ENCODE data around the gene DLX4.

Gene DLX4

DNA sequence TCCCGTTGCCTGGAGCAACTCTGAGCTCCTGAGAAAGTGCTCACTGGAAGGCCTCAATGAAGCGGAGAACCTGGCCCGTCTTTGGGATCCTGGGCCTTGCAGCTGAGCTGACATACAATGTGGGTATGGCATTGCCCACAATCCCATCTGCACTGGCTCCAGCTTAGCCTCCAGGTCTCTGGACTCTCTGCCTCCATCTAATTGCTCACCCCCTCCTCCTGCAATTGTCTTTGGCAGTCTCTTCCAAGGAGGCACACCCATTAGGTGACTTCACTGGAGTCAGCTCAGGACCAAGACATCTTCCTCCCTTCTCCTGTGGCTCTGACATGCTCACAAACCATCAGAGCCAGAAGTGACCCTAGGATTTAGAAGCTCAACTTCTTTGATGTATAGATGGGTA, 1.5 kb downstream of the DLX4 start:
- FAIRE-seq, result no peak

DNA sequence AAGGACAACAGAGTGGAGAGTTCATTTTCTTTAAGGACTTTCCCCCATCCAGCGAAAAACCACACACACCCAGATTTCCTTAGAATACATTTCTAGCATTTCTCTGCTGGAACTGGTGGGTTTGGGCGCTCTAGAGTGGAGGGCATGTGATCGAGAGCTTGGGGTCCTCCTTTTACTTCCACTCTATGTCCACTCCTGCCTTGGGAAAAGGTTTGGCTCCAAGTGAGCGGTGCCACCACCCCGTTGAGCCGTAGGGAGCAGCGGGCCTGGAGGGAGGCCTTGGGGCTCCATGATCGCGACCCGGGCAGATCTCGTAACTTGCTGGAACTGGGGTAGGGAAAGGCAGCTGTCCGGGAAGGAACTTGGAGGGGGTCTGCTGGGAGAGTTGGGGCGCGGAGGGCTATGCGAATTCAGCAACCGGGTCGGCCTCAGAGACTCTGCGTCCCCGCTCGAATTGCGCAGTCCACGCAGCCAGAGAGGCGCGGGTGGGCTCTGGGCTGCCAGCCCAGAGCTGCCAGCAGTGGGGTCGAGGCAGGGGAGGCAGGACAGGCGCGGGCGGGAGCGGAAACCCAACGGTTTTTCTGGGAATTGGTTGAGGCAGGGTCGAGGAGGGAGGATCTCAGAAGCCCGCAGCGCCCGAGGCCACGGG, 2.3 kb downstream of the DLX4 start:
- FAIRE-seq, result no peak

DNA sequence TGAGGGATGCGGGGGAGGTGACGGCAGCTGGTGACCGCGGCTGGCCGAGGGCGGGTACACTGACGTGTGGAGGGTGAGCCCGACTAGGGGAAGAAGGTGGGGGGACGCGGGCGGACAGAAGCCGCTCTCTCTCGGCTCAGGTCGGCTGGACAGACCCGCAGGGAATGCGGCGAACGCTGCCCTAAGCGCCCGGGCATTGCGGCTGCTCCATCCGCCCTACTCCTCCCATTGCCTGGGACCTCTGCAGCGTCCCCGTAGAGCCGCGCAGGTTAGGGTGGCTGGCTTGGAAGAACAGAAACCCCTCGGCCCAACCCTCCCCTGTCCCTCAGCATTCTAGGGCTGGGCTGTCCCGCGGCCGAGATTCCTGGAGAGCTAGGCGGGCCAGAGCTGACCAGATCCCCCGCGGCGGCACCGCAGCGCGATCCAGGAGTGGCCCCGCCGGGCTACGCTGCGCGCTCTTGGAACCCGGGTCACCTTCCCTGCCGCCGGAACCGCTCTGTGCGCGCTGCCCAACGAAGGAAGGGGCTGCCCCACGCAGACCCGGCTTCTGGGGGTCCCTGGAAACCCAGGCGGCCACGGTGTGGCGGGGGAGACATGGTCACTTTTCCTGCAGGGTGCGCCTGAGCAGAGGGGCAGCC, 3.0 kb downstream of the DLX4 start:
- FAIRE-seq, result no peak

DNA sequence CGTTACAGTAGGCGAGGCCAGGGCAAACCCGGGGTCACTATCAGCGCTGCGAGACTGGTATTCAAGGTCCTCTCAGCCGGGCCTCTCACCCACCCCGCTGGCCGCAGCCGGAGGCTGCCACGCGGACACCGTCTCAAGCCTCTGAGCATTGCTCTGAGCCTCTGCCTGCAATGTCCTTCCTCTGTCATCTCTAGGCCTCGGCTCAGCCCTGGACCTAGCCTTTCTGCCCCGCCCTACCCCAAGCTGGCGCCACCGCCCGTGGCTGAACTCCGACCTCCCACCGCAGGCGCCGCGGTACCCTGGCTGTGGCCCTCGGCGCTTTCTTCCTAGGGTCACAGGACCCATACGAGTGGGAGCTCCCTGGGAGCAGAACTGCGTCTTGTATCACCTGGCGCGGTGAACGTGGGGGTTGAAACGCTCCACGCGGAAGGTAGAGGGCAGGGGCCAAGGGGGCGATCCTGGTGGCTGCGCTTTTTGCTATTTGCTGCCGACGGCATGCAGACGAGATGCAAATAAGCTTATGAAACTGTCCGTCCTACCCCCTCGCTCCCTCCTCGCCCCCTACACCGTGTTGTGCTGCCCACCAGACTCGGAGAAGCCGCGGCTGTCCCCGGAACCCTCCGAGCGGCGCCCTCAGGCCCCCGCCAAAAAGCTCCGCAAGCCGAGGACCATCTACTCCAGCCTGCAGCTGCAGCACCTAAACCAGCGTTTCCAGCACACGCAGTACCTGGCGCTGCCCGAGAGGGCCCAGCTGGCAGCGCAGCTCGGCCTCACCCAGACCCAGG, 3.7 kb downstream of the DLX4 start:
- FAIRE-seq, result no peak

DNA sequence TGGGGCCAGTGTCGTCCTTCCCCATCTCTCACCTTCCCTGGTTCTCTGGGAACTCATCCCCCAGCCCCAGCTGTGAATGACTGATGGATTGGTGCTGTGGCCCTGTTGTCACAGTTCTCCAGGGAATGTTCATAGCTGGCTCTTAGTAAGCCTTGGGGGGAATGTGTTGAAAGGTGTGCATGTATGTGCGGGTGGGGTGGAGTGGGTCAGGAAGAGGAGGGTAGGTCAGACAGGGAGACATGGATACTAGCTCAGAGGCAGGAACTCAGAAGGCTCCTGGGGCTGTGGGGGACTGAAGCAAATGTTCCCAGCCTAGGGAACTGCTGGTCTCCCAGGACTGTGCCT, 4.3 kb downstream of the DLX4 start:
- no peak for FAIRE-seq

DNA sequence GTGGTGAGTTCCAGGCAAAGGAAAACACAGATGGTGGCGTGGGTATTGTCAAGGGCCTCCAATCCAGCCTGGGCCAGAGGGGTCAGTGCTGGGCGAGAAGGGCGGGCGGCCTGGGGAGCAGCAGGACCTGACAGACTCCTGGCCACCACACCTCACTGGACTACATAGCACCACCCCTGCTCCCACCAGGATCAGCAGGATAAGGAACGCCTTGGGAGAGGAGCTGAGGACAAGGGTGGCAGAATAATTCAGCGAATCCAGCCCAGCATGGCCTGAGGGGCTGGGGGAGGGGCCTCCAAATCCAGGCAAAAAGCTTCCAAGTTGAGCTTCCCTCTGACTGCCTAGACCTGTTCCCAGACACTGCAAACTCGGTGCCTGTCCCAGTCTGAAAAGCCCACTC, 6.5 kb downstream of the DLX4 start:
- FAIRE-seq, result no peak

DNA sequence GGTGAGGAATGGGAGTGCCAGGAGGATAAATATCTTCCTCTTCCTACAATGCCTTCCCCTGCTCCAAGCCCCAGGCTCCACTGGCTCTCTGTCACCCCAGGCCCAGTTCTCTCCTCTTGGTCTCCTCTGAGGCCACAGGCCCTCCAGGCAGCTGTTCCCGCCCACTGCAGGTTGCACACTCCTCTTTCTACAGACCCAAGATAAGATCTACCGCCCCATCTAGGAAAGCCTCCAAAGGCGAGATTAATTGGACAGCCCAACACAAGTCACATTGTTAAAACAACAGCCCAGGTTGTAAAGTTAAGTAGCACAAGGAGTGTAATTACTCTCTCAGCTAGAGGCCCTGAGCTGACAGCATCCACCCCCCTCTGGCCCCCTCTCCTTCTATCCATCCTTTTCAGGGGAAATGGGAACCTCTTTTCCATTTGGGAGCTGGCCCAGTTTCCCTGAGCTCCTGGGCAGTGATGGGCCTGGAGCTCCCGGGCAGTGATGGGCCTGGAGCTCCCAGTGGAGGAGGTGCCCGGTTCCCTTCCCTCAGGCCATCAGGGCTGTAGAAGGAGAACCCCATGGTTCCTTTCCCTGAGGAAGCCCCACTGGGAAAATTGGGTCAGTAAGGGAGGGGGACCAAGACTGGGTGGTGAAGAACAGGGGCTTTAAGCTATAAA, 7.3 kb downstream of the DLX4 start:
- FAIRE-seq, result peak; percentile 97

DNA sequence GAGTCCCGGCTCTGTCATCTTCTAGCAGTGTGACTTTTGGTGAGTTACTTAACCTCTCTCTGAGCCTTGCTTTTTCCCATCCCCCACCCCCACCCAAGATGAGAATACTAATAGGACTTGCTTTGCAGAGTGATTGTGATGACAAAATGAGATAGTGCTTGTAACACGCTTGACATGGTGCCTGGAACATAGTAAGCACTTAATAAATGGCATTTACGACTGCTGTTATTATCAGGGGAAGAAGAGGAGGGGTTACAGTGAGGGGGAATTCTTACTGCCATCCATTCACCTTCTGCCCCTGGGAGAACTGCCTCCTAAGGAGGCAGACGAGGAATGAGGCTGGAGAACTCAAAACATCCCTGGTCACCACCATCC, 7.8 kb downstream of the DLX4 start:
- FAIRE-seq, result peak; percentile 88

DNA sequence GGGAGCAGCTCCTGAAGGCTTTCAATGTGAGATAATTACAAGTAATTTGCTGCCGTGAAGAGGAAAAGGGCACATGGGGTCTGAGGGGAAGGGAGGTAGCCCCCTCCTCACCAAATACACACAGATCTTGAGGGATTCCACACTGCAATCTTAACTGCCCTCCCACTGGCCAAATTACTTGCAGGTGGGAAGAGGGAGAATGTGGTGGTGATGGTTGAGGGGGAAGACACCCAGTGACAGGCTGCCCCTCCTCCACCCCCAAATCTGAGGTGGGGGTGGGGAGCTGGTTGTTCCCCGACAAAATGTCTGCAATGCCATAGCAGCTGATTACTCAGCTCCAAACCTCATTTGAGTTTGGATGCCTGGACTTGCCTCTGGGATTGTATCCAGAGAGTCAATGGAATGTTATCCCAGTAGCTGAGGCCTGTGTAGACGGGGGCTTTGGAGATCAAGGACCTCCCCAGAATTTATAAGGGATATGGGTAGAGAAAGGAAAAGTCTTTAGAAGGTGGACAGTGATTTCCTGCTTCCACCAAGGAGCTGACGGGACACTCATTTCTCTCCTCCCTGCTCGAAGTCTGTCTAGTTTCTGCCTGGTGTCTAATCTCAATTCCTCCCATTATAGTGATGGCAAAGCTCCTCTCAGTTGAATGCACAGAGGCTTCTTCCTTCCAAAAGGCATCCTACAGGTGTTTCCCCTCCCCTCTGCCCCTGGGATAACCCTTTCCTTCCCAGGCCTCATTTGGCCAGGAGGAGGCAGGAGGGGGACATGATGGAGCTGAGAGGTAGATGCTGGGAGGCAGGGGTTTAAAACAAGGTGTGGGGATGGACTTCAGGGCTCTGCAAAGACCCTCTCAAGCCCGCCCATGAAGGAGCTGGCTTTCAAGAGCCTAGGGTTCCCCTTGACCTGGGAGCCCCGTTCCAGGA, 8.7 kb downstream of the DLX4 start:
- peak; percentile 71 for FAIRE-seq

DNA sequence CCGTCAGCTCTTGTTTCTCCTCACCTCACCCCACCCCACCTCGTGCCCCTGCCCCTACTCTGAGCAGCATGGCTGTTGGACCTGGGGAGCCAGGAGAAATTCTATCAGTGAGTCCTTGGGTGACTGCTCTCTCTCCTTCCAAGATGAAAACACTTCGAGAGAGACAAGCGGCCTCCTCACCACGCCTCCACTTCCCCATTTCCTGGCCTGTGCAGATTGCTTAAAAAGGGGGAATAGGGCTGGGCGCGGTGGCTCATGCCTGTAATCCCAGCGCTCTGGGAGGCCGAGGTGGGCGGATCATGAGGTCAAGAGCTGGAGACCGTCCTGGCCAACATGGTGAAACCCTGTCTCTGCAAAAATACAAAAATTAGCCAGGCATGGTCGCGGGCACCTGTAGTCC, 9.5 kb downstream of the DLX4 start:
- no peak for FAIRE-seq

DNA sequence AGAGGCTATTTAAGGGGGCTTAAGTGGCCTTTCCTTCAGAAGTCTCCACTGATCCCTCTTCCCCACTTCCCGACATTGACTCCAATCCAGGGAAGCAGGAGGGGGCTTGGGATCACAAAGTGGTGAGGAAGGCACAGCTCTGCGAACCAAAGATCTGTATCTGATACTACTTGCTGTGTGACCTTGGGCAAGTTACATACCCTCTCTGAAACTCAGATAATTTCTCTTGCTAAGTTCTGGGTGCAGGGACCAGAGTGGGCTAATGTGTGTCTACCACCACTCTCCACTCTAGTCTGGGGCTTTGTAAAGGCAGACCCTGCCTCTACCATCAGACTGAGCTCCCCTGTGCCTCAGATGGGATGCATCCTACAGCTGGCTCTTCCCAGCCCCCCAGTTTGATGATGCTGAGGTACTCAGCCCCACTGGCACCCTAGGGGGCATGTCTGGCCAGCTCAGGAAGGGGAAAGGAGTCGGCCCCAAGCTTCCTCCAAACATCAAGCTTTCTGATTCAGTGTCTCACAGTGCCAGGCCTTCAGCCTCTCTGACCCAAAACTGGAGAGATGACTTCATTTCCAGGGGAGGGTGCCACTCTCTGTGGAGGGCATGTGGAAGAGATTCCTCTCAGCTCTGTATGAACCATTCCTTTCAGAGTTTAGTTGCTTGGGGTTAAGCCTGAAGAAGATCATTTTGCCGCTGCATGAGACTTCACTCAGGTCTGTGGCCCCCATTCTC, 10.9 kb downstream of the DLX4 start:
- no peak for FAIRE-seq

DNA sequence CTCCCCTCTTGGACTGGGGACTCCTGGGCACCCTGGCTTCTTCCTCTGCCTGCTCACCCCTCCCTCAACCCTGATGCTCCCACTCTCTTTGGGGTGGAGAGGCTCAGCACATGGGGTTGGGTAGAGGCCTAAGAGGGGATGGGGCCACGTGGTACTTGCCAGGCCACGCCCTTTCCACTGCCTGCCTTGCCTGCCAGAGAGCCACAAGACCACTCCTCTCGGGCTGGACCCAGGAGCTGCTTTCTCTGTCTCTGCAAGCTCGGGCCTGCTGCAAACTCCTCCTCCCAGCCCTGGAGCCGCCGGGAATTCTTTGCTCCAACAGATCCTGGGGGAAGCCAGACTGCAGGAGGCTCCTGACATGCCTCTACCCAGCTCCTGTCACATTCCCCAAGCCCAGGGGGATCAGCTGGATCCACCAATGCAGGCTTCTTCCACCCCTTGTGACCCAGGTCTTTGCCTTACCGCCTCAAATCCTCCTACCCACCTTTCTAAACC, 11.8 kb downstream of the DLX4 start:
- FAIRE-seq, result peak; percentile 97

DNA sequence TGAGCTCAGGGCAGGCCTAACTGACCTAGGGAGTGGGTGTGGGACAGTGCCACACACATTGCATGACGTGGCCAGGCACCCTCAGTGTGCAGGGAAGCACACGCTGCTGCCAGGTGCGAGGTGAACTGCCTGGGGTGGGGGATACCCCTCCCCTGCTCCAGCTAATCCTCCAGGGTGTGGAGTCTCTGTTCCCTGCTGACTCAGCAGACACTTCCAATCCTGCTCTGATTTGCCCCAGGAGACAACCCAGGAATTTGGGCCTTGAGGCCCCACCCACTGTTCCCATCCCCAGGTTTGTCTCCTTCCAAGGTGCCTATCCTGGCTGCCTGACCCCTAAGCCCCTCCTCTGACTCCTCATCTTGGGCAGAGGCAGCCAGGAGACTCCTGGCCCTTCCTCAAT, 15.3 kb downstream of the DLX4 start:
- no peak for FAIRE-seq

DNA sequence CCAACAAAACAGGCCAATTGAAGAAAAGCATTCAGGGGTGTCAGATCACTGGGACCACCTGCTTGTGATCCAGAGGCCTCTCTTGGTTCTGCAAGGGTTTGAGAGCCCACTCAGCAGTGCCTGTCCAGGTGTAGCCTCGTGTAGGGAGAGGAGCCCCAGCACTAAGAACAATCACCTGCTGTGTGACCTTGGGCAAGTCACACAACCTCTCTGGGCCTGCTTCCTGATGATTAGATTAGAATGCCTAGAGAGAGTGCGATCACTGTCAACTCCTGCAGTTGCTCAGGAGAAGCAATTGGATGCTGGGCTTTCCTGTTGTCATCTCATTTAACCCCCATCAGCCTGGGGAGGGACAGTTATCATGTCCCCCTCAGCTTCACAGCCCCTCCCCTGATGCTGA, 15.8 kb downstream of the DLX4 start:
- no peak for FAIRE-seq

DNA sequence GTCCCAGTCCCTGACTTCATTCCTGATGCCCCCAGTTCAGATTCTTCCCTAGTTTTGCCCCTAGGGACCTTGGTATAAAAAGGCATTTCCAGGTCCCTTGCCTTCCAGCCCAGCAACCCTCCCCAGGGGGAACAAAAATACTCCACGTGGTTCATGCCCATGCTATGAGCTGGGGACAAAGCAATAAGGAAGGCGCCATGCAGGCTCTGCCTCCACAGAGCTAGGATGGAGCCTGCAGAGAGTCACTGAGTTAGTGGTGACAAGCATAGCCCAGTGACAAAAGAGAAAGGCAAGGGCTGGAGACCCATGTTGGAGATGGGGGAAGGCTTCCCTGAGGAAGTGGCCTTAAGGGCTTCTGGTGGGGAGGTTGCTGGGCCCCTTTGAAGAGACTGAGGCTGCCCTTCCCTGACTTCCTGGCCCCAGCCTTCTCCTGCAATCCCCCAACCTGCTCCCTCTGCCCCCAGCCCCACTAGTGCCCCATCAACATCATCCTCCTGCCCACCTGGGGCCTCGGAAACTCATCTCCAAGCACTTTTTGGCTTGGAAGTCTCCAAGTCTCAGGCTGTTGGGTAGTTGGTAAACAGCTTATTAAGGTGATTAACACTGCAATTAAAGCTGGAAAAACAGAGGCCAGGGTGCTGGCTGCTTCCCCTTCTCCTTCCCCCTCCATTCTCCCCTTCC, 16.5 kb downstream of the DLX4 start:
- no peak for FAIRE-seq

DNA sequence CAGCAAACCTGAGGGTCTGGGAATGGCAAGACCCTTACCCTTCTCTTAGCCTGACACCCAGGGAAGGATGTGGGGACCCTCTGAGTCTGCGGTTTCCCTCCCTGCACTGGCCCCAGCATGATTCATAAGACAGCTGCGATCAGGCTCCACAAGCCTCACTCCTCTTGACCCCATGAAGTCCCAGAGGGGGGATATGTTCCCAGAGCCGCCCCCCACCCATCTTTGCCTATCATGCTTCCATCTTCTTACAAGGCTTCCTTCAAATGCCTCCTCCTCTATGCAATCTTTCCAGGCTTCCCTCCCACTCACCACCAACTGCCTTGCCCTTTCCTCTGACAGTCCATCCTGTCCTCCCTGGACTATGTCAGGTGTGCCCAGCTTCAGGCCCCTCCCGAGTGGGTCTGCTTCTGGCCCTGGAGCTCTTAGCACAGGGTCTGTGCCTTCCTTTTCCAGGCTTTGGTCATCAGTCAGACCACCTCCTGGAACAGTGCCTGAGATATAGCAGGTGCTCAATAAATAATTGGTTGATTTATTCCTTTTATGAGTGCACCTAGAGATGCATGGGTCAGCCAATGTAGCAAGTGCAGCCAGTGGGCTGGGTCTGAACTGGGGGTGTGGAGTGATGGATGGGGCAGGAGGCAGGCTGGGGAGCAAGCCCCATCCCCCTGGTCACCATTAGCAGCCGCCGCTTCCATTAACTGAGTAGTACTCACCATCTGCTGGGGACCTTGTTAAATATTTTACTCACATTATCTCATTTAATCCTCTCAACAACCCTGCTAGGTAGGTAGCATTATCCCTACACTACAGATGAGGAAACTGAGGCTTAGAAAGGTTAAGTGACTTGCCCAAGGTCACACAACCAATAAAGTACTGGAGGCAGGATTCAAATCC, 17.7 kb downstream of the DLX4 start:
- FAIRE-seq, result peak; percentile 85

DNA sequence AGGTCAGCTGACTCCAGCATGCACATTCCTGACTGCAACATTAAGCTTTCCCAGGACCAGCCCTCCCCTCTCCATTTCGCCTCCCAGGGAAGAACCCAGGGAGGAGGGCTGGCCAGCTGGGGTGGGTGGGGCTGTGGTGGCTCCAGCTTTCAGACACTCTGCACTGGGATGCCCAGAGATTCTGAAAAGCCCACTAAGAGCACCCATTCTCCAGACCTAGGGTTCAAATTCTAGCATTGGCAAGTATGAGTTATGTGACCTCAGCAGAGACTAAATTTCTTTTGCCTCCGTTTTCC, 18.2 kb downstream of the DLX4 start:
- no peak for FAIRE-seq

DNA sequence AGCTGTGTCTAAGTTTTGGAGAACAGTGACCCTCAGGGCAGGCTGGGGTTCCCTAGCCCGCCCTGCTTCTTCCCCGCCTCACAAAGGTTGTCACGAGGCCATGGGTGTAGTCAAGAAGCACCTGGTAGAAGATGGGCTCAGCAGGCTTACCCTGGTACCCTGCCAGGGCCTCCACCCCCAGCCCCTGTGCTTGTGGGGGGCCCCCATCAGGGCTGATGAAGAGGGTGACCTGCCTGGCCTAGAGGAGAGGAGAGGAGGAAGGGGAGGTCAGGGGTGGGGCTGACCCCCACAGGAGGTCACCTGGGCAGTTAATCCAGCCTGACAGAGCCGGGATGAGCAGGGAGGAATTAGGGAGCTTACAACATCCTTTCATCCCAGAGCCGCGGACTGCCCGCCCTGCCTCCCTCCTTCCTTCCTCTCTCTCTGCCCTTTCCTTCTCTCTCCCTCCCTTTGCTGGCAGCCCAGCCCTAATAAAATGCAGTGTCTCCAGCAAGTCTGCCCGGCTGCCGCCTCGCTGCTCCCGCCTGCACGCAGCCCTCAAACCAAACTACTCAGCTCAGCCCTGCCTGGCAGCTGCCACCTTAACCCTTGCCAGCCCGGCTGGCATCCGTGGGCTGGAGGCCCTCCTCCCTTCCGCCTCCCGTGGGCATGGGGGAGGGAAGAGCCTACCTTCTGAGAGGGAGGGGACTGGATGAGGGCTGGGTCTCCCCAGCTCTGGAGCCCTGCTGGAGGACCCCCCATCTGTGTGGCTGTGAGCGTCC, 18.9 kb downstream of the DLX4 start:
- FAIRE-seq, result peak; percentile 27

DNA sequence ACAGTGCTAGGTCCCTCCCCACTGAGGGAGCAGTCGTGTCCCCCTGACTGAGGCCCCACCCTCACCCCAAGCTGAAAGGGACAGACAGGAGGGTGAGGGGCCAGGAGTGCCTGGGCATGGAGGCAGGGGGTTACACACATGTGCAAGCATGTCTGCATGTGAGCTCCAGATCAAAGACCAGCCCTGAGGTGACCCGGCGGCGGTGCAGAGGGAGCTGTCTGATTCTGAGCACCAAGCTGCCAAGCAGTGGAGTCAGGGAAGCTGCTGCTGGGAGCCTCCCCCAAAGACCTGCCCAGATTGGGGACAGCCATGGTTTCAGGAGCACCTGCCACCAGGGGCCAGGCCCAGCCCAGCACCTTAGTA, 20.5 kb downstream of the DLX4 start:
- no peak for FAIRE-seq

DNA sequence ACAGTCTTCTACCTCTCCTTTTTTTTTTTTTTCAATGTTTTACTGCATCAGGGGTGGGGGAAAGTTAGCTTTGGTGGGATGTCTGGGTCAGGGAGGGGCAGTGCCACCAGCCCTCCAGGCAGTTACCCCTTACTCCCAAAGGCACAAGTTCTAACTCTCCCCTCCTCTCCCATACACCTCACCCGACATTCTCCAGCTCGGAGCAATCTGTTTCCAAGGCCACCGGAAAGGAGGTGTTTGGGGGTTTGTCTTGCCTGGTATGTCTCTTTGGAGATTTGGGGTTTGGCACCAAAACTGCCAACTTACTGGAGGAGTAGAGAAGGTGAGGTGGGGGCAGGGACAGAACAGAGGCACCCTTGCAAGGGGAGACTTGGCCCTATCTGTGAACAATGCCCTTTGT, 21.3 kb downstream of the DLX4 start:
- FAIRE-seq, result no peak
